Left forelimb (tissue), 1 donor: ENCODE measurements around the gene VTA1.
"Not testable (repeated sequence)": the region's sequence is repeated elsewhere in the genome, so short reads cannot be mapped to it uniquely, and the experiment has no call there.

Experiments
- DNase-seq: peaks from one replicate; pipeline ENCODE4 v3.0.0-alpha.2; 2018; ENCODE audit warnings: low spot score

VTA1 gene

DNA sequence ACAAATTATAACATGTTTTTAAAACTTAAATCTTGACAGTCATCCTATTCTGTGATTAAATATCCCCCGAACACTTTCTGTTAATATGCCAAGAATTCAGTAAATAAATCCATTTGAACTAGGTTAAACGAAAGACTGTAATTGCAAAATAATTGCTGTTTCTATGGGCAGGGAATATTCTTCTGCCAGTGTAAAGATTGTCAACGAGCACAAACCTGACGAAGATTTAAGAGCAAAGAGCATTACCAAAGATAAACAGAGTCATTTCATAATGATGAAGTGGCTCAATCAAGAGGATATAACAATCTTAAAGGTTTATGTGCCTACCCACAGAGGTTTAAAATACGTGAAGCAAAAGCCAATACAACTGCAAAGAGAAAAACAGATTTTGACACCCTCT lies 78.5 kb downstream of the VTA1 start:
- no peak for DNase-seq

DNA sequence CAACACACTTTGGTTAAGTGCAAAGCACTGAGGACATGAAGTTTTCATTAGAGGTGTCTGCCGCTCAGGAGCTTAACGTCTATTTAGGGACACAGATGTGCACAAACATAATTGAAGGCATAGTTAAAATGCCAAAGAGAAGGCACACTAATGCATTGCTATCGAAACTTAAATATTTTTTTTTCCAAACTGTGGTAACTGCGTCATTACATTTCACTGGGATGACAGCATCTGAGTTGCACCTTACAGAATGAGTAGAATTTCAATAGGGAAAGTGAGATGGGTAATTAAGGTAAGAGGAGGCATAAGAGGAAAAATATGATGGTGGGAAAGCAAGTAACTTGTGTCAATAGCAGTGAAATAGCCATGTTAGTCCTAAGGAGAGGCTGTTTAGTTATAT lies 79.7 kb downstream of the VTA1 start:
- DNase-seq, result no peak

DNA sequence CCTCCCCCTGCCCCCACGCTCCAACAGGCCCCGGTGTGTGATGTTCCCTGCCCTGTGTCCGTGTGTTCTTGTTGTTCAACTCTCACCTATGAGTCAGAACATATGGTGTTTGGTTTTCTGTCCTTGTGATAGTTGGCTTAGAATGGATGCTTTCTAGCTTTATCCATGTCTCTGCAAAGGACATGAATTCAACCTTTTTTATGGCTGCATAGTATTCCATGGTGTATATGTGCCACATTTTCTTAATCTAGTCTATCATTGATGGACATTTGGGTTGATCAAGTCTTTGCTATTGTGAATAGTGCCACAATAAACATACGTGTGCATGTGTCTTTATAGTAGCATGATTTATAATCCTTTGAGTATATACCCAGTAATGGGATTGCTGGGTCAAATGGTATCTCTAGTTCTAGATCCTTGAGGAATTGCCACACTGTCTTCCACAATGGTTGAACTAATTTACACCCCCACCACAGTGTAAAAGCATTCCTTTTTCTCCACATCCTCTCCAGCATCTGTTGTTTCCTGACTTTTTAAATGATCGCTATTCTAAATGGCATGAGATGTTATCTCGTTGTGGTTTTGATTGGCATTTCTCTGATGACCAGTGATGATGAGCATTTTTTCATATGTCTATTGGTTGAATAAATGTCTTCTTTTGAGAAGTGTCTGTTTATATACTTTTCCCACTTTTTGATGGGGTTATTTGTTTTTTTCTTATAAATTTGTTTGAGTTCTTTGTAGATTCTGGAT lies 82.6 kb downstream of the VTA1 start:
- DNase-seq, result not testable (repeated sequence)

- not testable (repeated sequence) for DNase-seq
Measured at GRCh38 chr6:142232206-142233044, 85.4 kb downstream of the VTA1 start.

GRCh38 chr6:142233945-142234682 lies 87.1 kb downstream of the VTA1 start:
- no peak for DNase-seq

DNA sequence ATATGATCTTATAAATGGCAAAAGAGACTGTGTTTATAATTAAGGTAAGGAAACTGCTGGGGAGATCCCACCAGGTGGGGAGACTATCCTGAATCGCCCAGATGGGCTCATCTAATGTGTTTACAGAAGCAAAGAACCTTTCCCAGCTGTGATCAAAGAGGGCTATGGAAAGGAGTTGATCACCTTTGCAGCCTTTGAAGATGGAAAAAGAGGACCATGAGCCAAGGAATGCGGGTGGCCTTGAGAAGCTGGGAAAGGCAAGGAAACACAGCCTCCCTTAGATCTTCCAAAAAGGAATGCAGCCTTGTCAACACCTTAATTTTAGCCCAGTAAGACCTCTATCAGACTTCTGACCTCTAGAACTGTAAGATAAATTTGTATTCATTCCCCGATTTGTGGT lies 88.2 kb downstream of the VTA1 start:
- no peak for DNase-seq

DNA sequence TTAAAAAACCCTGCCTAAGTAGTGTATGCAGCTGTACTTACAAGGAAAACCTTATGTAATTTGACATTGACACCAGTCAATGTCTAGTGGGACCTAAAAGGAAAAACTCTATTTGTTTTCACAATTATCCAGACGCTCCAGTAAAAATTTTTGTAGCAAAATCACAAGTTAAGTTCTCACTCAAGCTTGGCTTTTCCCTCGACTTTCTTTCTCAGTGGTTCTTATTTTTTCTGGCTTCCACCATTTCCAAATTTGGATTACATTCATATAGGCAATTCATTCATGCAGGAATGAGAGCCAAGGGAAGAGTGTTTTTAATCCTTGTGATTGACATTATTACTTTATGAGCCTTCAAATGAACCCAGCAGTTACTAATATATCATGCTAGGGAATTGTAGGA lies 88.7 kb downstream of the VTA1 start:
- DNase-seq, result no peak

DNA sequence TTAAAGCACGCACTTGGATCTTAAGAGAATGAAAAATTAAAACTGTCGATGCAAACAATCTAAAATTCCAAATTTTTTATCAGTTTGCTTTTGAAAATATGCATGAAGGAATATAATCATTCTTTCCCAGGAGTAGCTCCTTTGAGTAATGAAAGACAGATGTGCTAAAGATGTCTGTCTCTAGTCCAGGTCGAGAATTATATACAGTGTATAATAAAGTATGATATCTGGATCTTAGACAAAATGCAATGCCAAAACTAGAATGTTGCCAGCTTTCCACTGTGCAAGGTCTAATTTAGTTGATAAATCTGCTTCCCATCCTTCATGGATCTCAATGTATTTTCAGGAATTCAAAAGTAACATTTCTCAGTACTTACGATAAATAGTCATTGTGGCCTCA lies 89.6 kb downstream of the VTA1 start:
- DNase-seq, result no peak

DNA sequence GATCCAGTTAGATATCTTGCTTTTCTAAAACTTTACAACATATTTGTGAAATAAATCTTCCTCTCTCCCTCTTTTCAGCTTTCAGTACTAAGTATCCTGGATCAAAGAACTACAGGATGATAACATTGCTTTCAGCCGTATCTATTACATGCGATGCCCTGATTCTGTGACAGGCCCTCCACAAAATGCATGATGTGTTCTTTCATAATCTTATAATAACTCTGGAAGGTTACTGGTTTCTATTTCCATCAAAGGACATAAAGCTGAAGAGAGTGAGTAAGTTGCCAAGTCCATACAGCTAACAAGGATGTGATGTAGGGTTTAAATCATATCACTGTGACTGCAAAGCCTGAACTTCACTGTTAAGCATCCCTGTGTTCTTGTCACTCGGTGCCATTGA lies 91.8 kb downstream of the VTA1 start:
- no peak for DNase-seq

GRCh38 chr6:142240179-142240578 lies 93.1 kb downstream of the VTA1 start:
- DNase-seq, result no peak

- no peak for DNase-seq
Measured at GRCh38 chr6:142241061-142241460, 94.0 kb downstream of the VTA1 start.

DNA sequence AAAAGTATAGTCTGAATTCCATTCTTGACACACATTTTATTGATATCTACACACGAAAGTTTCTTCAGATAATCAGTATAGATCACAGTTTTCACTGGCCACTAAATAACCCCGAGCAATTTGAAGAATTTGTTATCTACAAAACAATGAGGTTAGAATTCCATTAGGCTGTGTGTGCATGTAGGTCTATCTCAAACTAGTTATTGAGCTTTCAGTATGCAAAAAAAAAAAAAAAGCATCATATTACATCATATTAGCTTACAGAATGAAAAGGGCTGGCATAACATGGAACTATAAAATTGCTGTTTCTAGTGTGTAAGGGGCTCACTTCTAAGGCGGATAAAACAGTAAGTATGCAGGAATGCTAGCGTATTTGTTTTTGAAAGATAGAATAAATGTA lies 95.2 kb downstream of the VTA1 start:
- DNase-seq, result no peak

DNA sequence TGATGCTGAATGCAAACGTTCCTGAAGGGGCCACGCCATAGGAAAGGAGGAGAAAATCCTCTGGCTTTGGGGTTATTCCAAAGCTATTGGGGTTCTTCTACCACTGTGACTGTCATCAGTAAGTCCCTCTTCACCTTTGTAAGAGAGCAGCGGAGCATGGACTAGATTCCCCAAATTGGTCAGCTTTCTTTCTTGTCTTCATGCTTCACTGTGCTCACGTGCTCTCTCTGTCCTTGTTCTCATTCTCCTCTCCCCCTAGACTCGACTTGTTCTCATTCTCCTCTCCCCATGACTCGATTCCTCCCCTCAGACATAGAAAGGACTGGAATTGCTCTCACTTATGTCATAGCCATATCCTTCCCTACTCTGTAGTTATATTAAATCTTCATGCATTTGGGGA lies 99.9 kb downstream of the VTA1 start:
- no peak for DNase-seq

- no peak for DNase-seq
Measured at GRCh38 chr6:142249266-142249665, 102.2 kb downstream of the VTA1 start.

DNA sequence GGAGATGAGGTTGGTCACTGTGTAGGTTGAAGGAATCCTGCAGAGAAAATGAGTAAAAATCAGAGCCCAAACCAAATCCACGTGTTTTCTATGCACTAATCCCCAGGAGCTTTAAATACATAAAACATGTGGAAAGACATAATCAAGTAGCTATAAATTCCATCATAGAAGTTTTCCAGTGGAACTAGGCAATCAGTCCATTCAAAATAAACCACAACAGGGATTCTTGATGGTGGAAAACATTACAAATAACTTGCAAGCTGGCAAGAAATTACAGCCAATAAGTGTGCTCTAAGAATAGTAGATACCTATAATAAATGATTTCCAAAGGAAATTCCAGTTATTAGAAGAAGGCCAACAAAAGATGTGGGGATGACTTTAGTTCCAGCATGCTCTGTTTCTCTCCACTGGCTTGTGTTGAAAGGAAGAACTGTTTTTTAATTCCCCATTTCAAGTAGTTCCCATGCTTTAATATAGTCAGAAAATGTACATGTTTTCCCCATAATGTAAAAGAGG lies 104.9 kb downstream of the VTA1 start:
- no peak for DNase-seq

GRCh38 chr6:142254513-142254912 lies 107.5 kb downstream of the VTA1 start:
- DNase-seq, result no peak

DNA sequence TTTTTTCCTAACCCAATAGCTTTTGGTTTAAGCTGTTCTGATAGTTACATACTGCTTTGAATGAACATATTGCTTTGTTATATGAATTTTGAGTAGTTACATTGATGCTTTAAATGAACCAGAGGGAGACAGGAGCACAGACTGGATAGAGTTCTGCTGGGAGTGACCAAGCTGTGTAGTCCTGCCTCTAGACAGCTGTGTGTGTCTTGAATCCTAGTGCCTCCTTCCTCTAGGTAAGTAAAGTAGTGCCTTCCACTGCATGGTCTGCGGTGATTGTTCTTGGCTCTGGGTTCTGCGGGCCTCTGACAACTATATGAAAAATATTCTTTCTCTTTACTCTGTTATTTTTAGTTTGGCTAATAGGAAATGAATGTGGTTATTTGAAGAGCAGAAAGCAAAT lies 108.7 kb downstream of the VTA1 start:
- no peak for DNase-seq

DNA sequence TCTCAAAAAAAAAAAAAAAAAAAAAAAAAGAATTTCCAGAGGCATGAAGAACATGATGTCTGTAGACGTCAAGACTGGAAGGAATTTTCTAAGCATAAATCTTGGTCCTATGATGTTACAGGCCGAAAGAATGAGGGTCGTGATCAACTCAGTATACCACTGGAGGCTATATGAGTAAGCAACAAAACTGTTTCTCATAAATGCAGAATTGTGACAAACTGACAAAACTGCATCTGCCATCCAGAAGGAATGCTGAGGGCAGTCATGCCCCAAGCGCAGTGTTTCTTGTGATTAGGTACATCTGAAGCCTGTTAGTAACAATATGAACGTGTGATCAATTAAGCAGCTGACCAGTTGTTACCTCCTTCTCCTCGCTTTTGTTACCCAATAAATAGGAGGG lies 111.2 kb downstream of the VTA1 start:
- DNase-seq, result no peak

GRCh38 chr6:142258757-142259156 lies 111.7 kb downstream of the VTA1 start:
- no peak for DNase-seq

DNA sequence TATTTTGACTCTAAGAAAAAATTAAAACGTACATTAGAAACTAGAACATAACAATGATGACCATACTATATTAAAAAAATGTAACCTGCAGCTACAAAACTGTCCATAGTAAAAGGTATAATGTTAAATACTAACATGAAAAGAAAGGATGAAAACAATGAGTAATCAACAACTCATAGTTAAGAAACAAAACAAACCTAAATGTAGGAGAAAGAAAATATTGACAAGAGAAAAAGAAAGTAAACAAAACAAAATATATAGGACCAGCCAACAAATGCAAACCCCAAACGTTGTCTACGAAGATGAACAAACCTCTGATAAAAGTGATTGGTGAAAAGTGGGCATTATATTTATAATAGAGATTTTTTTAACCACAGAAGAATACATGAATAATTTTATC lies 113.7 kb downstream of the VTA1 start:
- DNase-seq, result no peak

DNA sequence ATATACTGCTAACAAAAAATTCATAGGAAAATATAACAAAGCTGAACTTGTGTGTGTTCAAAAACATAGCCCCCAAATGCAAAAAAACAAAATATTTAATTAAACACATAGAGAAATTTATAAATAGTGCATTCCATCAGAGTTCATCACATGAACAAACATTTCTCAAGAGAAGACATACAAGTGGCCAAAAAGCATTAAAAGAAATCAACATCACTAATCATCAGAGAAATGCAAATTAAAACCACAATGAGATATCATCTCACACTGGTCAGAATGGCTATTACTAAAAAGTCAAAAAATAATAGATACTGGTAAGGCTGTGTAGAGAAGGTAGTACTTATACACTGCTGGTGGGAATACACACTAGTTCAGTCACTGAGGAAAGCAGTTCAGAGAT lies 115.2 kb downstream of the VTA1 start:
- no peak for DNase-seq

GRCh38 chr6:142265476-142265875 lies 118.4 kb downstream of the VTA1 start:
- no peak for DNase-seq

DNA sequence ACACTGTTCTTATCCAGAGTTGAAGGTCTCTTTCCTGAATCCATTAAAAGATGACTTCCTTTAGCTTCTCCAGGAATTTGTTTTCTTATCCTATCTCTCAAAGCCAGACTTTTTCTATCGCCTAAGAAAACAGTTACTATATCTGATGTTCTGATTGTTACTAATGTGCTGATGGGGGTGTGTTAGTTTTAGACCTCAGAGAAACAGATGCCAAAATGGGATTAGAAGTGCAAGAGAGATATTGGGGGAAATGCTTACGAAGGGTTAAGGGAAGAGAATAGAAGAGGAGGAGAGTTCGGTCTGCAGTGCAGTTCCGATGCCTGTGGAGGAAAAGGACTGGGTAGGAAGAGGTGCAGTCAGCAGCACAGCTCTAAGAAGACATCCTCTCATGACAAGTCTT lies 119.0 kb downstream of the VTA1 start:
- DNase-seq, result no peak
